HFF-Myc (cell line): ENCODE results near the gene SRPX2.
"Not testable (repeated sequence)": the region's sequence is repeated elsewhere in the genome, so short reads cannot be mapped to it uniquely, and the experiment has no call there.

Source experiments
- DNase-seq: peaks from one replicate; pipeline ENCODE4 v3.0.0-alpha.2; 2011; ENCODE audit warnings: low read depth; ENCODE audit errors: extremely low read depth
- H3K4me3 ChIP-seq: replicated peaks from 2 replicates; pipeline ENCODE4 v1.5.1; 2011; ENCODE audit warnings: low read depth, mild to moderate bottlenecking, control low read depth, low read length
- TF ChIP-seq, protein P1 (sequence below): IDR thresholded peaks from 2 replicates; pipeline ENCODE4 v1.5.1; 2012; ENCODE audit warnings: mild to moderate bottlenecking, low read depth, low read length, control low read depth; ENCODE audit errors: missing control alignments

SRPX2 gene

DNA sequence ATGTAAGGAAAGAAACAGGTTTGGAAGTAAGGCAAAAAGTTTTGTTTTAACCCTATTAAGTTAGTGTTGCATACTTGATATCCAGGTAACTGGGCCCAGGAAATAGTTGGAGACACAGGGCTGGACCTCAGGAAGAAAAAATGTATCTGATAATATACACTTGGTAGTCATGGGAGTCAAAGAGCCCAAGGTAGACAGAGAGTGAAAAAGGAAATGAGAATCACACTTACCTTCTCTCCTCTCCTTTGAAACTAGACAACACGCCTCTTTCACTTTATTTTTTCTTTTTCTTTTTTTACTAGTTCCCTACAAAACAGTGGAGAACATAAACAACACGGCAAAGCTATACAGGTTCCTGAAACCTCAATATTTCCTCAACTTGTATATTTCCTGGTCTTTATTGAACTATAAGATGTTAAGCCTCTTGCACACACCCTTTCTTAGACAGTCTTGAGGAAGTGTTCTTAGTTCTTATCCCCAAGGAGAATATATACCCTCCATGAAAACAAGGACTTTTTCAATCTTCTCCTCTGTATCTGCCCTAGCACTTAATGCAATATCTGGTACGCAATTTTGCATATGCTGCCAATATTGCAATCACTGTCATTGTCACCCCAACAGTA lies 60.7 kb downstream of the SRPX2 start:
- DNase-seq, result no peak
- TF ChIP-seq, protein P1, sequence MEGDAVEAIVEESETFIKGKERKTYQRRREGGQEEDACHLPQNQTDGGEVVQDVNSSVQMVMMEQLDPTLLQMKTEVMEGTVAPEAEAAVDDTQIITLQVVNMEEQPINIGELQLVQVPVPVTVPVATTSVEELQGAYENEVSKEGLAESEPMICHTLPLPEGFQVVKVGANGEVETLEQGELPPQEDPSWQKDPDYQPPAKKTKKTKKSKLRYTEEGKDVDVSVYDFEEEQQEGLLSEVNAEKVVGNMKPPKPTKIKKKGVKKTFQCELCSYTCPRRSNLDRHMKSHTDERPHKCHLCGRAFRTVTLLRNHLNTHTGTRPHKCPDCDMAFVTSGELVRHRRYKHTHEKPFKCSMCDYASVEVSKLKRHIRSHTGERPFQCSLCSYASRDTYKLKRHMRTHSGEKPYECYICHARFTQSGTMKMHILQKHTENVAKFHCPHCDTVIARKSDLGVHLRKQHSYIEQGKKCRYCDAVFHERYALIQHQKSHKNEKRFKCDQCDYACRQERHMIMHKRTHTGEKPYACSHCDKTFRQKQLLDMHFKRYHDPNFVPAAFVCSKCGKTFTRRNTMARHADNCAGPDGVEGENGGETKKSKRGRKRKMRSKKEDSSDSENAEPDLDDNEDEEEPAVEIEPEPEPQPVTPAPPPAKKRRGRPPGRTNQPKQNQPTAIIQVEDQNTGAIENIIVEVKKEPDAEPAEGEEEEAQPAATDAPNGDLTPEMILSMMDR, result no peak
- H3K4me3 ChIP-seq, result no peak overlapping the region

DNA sequence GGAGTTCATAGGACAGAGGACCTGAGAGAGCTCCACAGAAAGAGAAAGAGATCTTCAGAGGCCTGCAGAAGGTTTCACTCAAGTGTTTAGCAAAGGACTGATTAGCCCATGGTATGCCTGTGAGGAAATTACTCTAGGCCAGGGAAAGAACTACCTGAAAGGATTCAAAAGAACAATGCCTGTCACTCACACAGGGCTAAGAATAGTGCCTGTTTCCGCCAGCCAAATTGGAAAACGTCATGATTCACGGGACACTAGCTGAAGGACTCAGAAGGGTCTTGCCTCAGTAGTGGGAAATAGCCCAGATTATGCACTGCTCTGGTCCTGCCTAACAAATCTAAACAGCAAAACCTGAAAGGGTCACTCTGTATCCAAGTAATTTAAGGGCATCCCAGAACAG lies 66.8 kb downstream of the SRPX2 start:
- no peak for DNase-seq
- TF ChIP-seq, protein P1, result no peak
- H3K4me3 ChIP-seq, result no peak overlapping the region

DNA sequence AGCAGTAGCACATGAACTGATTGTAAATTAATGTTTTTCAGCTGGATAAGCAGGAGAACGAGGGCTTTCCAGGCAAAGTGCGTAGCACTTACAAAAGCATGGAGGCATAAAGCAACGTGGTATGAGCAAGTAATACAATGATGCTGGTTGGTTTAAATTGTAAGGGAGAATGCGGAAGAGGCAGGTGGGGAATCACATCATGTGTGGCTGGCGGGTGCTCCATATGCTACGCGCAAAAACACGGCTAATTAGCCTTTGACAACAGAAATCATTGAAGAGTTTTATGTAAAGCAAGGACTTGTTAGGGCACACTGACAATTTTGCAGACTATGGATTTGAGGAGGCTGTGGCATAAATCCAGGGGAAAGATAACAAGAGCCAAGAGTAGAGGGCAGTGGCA lies 73.4 kb downstream of the SRPX2 start:
- no peak for DNase-seq
- H3K4me3 ChIP-seq, result no peak overlapping the region
- TF ChIP-seq, protein P1, result no peak

DNA sequence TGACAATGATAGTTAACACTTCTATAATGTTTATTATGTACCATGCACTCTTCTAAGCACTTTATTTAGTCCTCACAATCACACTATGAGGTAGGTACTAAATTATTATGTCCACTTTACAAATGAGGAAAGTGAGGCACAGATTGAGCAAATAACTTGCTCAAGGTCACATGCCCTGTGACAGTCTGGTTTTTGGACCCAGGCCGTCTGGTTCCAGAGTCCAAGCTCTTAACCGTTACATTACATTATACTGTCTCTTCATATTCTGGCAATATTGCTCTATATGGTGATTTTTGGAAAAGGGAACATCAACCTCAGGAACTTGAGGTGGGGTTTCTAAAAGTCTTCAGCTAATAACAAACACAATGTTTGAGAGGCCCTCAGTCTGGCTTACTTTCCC lies 75.1 kb downstream of the SRPX2 start:
- TF ChIP-seq, protein P1, result no peak
- no peak for DNase-seq
- H3K4me3 ChIP-seq, result no peak overlapping the region

DNA sequence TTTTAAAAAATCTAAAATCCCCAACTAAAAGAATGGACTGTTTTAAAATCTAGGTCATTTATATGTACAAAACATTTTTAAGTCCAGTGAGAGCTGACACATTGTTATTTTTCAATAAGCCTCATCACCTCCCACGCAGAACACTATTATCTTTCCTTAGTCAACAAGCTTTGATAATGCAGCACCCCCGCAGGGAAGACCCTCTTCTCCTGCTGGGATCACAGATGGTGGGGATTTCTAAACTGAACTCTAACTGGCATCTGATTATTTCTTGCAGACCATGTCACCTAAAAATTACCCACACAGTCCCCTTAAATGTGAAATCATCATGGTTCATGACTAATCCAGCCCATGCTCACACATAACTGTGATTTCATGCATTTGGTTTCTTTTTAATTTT lies 76.3 kb downstream of the SRPX2 start:
- DNase-seq, result no peak
- no peak overlapping the region for H3K4me3 ChIP-seq
- TF ChIP-seq, protein P1, result no peak

DNA sequence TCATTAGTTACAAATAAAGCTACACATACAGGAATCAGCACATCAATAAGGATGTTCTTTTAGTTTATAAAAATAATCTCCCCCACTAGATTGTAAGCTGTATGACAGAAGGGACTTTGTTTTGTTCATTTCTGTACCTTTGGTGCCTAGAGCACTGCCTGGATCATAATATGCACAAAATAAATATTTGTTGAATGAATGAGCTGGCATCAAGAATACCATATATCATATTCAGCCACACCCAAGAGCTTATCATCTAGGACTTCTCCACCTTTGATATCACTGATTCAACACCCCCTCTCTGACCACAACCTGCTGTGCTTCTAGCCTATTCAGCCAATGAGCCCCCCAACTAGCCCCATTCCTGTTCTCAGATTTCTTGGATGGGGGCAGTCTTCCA lies 77.3 kb downstream of the SRPX2 start:
- H3K4me3 ChIP-seq, result no peak overlapping the region
- TF ChIP-seq, protein P1, result no peak
- no peak for DNase-seq

DNA sequence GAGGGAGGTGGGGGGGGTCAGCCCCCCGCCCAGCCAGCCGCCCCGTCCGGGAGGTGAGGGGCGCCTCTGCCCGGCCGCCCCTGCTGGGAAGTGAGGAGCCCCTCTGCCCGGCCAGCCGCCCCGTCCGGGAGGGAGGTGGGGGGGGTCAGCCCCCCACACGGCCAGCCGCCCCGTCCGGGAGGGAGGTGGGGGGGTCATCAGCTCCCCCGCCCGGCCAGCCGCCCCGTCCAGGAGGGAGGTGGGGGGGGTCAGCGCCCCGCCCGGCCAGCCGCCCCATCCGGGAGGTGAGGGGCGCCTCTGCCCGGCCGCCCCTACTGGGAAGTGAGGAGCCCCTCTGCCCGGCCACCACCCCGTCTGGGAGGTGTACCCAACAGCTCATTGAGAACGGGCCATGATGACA lies 80.0 kb downstream of the SRPX2 start:
- not testable (repeated sequence) for H3K4me3 ChIP-seq, DNase-seq
